ENCODE measurements around the gene BICDL1. TPM values are rescaled to one million over a fixed set of nuclear protein-coding genes. Genes with fewer than 3 reads are reported as not detected.

Gene BICDL1
- total RNA-seq, 1 experiment from 2014 or later = 18.2 TPM

GRCh38 chr12:120138366-120138765 lies 149.3 kb downstream of the BICDL1 start:
- H4K20me1 ChIP-seq (ENCODE audit: insufficient read depth) = no peaks in the 10 kb centered on the region
- H2AFZ ChIP-seq (ENCODE audit: low read depth, low read length, poor library complexity, severe bottlenecking) = no peak overlapping the region
- H3K4me1 ChIP-seq (ENCODE audit: control insufficient read depth in 1 of 2, insufficient read depth in 2 of 2, low read length in 2 of 2) = no peaks in the 10 kb centered on the region
- H3K4me2 ChIP-seq (ENCODE audit: low read length) = no peak overlapping the region
- no peaks in the 10 kb centered on the region for H3K9me3 ChIP-seq (ENCODE audit: control insufficient read depth in 1 of 2, insufficient read depth in 1 of 2, low read depth in 1 of 2, low read length in 2 of 2)
- H3K79me2 ChIP-seq (ENCODE audit: insufficient read depth, low read length) = 0 out of 2 replicates have a peak, but pooled peaks cover 4% of the 10 kb centered on the region
- intact Hi-C loops (cut with micrococcal nuclease) = loop anchor here (5.0 kb wide), 1 partner anchor 34 kb away; no protein-coding TSS in a partner anchor
- H3K27me3 ChIP-seq (ENCODE audit: insufficient read depth, low read length) = no peaks in the 10 kb centered on the region
- no peak overlapping the region for H3K9ac ChIP-seq (ENCODE audit: low read length)
- BruUV-seq (replicated peaks) = no TSS peak
- no peak for TF ChIP-seq CBX3 (IDR thresholded peaks at IDR 0.05; ENCODE audit: low read depth)
- TF ChIP-seq, protein P1, sequence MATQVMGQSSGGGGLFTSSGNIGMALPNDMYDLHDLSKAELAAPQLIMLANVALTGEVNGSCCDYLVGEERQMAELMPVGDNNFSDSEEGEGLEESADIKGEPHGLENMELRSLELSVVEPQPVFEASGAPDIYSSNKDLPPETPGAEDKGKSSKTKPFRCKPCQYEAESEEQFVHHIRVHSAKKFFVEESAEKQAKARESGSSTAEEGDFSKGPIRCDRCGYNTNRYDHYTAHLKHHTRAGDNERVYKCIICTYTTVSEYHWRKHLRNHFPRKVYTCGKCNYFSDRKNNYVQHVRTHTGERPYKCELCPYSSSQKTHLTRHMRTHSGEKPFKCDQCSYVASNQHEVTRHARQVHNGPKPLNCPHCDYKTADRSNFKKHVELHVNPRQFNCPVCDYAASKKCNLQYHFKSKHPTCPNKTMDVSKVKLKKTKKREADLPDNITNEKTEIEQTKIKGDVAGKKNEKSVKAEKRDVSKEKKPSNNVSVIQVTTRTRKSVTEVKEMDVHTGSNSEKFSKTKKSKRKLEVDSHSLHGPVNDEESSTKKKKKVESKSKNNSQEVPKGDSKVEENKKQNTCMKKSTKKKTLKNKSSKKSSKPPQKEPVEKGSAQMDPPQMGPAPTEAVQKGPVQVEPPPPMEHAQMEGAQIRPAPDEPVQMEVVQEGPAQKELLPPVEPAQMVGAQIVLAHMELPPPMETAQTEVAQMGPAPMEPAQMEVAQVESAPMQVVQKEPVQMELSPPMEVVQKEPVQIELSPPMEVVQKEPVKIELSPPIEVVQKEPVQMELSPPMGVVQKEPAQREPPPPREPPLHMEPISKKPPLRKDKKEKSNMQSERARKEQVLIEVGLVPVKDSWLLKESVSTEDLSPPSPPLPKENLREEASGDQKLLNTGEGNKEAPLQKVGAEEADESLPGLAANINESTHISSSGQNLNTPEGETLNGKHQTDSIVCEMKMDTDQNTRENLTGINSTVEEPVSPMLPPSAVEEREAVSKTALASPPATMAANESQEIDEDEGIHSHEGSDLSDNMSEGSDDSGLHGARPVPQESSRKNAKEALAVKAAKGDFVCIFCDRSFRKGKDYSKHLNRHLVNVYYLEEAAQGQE (IDR thresholded peaks at IDR 0.05; ENCODE audit: low read depth) = no peak
- no peak for TF ChIP-seq EGR1 (IDR thresholded peaks at IDR 0.05; ENCODE audit: low read depth)
- no peak for TF ChIP-seq ZNF274 (IDR thresholded peaks at IDR 0.05; ENCODE audit: low read depth, low read length)
- no peak for TF ChIP-seq JUND (IDR thresholded peaks at IDR 0.05)
- no peak for TF ChIP-seq EZH2phosphoT487 (IDR thresholded peaks at IDR 0.05; ENCODE audit: borderline replicate concordance)
- TF ChIP-seq POLR2AphosphoS5 (IDR thresholded peaks at IDR 0.05; ENCODE audit: low read depth, low read length) = no peak
- POLR2A ChIA-PET = no interaction called here
- H3K36me3 ChIP-seq (ENCODE audit: control insufficient read depth in 1 of 2, insufficient read depth in 2 of 2, low read length in 2 of 2) = peaks cover 66 to 82% of the 10 kb centered on the region in 2 experiments
- no peak overlapping the region for H3K27ac ChIP-seq (ENCODE audit: low read depth, low read length)
- ATAC-seq = no peak
- CTCF ChIA-PET = no interaction called here
- no peak overlapping the region for H3K4me3 ChIP-seq (replicated peaks in 1 of 2; ENCODE audit: low read depth in 1 of 2, low read length in 2 of 2)
- RAD21 ChIA-PET (ENCODE audit: low non-redundant PET in 1 of 2, low total read pairs in 2 of 2, uncharacterized antibody in 2 of 2, unreplicated experiment in 2 of 2) = no interaction called here
- no peaks in the 10 kb centered on the region for H3K9me2 ChIP-seq (ENCODE audit: insufficient read depth)
- no peak for DNase-seq (ENCODE audit: low read depth, low spot score)
